GM21381 (cell line): Measurements from ENCODE around the gene RALGPS1.

Experiments
- ATAC-seq: cut with Tn5 transposase; IDR thresholded peaks from one replicate; pipeline ENCODE4 v1.9.1; 2021; ENCODE audit warnings: mild to moderate bottlenecking, moderate library complexity; ENCODE audit not compliant: unreplicated experiment

RALGPS1 gene

DNA sequence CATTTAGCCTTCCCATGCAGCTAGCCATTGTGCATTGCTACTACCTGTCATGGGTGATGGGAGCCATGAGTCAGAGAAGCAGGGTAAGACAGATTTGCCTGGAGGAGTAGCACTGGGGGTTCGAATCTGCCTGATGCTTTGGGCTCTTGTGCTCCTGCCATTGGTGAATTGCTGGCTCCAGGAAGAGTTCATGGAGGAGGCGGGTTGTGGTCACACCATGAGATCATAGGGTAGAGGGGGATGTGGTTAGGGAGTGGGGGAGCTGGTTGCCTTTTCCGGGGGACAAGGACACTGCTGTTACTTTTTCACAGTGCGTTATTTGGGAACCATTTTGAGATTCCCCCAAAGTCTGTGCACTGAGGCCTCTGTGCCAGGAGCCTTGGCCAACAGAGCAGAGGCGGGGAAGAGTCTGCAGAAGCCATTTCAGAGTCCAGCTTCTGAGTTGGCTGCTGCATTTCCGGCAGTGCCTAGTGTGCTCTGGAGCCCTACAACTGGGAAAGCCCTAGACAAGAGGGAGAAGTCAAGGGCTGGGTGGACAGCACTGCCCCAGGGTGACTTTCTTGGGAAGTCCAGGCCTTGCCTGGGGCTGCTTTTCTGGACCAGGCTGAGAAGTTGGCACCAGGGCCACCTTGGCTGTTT lies 201.6 kb downstream of the RALGPS1 start:
- ATAC-seq, result no peak

GRCh38 chr9:127116957-127117356 lies 202.4 kb downstream of the RALGPS1 start:
- no peak for ATAC-seq

- ATAC-seq, result no peak
Observed at GRCh38 chr9:127117801-127118200, 203.2 kb downstream of the RALGPS1 start.

DNA sequence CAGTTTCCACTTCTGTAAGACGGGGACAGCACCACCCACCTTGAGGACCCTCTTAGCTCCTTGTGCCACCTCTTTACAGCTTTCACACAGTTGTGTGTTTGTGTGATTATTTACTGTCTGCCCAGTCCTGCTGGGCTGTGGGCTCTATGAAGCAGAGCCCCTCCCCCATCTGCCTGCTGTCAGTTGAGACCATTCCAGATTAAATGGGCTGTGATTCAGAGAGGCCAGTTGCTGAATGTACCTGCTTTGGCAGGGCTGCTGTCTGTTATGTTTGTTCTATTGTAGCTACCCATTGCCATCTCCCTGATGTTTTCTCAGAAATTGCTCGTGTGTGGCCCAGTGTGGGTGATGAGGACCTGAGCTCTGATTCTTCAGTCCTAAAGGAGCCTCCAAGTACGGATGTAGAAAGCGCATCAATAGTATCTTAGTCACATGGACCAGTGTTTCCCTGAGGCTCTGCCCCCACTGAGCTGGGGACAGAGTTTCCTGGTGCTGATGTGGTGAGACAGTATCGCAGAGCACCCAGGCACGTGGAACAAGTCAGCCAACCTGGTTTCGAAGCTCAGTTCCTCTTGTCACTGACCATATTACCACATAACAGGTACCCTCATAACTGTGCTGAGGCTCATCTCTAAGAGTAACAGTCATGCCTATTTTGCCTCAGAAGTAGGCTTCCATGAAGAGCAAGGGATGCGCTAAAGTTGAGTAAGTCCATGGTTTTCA lies 204.2 kb downstream of the RALGPS1 start:
- no peak for ATAC-seq

DNA sequence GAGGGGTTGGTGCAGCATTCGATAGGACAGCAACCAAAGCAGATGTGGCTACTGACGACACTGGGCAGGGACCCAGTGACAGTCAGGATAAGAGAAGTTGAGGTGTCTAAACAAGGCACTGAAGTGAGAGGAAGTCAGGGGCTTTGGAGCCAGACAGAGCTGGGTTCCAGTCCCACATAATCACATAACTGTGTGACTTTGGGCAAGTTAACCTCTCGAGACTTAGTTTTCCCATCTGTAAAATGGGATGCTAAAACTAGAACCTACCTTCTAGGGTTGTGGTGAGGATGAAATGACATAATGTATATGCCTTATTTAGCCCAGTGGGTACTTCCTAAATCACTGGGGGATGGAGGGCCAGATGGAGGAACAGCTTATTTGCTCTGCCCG lies 204.7 kb downstream of the RALGPS1 start:
- ATAC-seq, result no peak

- ATAC-seq, result no peak
Observed at GRCh38 chr9:127121628-127122175, 207.1 kb downstream of the RALGPS1 start.

- ATAC-seq, result no peak
Observed at GRCh38 chr9:127122176-127123063, 207.8 kb downstream of the RALGPS1 start, which contains the start of gene ANGPTL2. ANGPTL2 (minus strand) TSS chr9:127122635; CDS start chr9:127108731, 13,904 bp downstream.

- no peak for ATAC-seq
Observed at GRCh38 chr9:127123064-127123890, 208.7 kb downstream of the RALGPS1 start.

- no peak for ATAC-seq
Observed at GRCh38 chr9:127124111-127124531, 209.5 kb downstream of the RALGPS1 start.

- no peak for ATAC-seq
Observed at GRCh38 chr9:127124792-127125191, 210.2 kb downstream of the RALGPS1 start.

- no peak for ATAC-seq
Observed at GRCh38 chr9:127126971-127127370, 212.4 kb downstream of the RALGPS1 start.

- no peak for ATAC-seq
Observed at GRCh38 chr9:127128341-127129072, 213.9 kb downstream of the RALGPS1 start.

DNA sequence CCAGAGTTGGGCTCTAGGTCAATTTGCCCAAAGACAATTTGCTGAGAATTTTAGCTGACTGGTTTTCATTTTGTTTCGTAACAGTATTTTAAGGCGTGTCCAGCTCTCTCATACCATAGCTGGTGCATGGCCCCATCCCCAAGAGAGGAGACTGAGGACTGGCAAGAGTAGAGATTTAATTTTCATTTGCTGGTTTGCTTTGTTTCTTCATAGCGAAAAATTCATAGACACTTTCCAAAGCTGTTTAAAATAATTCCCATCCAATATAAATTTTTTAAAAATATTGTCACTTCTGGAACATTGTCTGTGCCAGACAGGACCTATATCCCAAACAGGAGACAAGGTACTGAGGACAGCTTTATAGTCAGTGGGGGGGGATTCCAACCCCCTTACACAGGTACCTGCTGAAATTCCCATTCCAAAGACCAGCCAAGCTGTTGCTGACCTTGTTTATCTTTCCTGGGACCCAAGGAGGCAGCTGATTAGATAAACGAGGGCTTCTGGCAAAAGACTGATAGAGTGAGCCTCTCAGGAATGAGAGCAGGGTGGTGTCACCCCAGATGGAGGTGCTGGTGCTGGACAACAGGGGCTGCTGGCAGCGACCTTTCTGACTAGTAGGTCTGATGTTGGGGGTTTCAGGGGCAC lies 214.6 kb downstream of the RALGPS1 start:
- ATAC-seq, result no peak

DNA sequence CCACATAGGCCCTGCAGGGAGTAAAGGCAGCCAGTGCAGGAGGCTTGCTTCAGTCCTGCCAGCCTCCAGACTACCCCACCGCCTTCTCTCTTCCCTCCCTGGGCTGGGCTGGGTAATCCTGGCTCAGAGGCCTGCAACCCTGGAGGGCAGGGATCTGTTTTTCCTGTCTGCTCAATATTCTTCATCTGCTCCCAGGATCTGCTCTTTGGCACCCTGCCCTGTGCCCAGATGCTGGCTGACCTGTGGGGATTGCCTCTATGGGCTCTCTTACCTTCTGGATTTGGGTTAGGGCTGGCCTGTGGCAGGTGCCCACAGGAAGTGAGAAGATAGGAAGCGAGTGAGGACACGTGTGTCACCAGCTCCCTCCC lies 215.1 kb downstream of the RALGPS1 start:
- no peak for ATAC-seq

- ATAC-seq, result no peak
Observed at GRCh38 chr9:127130235-127130634, 215.7 kb downstream of the RALGPS1 start.

DNA sequence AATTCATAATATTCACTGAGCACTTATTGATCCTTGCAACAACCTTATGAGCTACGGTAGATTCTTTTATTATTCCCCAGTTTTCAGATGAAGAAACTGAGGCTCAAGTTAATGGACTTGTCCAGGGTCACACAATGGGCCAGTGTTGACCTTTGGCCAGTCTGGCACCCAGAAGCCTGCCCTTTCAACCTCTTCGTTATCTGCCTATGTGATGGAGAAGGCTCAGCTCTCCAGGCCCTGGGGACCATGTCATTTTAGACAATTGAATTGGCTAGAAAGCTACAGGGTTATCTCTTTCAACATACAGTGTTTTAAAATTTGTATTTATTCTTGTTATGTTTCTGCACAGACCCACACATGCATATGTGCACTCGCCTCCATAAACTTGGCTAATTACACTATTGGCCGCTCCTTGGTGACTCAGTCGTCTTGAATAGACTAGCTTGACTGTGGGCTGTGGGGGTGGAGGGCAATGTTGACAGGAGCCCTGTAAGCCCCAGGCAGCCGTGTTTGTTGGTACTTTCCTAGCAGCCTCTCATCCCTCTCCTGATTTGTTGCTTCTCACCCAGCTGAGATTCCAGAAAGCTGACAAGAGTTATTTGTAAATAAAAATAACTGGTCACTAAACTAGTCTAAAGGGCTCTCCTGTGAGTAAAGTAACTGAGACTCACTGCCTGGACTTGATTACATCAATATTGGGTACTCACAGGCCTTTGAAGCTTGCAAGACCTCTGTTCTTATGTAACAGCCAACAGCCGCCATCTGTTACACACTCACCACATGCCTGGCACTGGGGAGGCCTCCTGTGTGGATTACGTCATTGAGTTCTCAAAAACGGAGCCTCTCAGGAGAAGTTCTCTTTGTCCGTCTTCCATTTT lies 216.3 kb downstream of the RALGPS1 start:
- ATAC-seq, result no peak

DNA sequence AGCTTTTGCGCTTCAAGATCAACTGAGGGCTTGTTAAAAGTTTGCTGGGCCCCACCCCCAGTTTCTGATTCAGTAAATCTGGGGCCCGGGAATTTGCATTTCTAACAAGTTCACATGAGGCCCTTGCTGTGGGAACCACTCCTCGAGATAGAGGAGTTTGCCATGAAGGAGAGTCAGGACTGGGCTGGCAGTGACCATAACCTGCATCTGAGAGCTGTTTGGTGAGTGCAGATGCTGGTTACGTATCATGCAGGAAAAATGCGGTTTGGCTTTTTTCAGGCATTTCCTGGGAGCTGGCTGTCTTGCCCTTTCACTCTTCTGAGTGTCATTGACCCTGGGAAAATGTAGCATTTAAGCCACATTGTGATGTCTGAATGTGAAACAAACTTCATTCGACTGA lies 217.3 kb downstream of the RALGPS1 start:
- ATAC-seq, result no peak

GRCh38 chr9:127132375-127132774 lies 217.8 kb downstream of the RALGPS1 start:
- no peak for ATAC-seq
